Vagina (tissue), 2 donors: ENCODE results near the gene TENM4.

Source experiments
- CTCF ChIP-seq, 3 experiments: fragments of 450-650 bp in 2 of 3; fragments of 200-600 bp in 1 of 3; sonication (generic) in 1 of 3; IDR thresholded peaks; one replicate each; pipeline ENCODE4 v1.5.1; 2017 to 2019; ENCODE audit warnings: antibody characterized with exemption in 3 of 3, mild to moderate bottlenecking in 2 of 3, moderate library complexity in 2 of 3
- POLR2AphosphoS5 ChIP-seq, 2 donors: sonication (generic); formaldehyde crosslinking; IDR thresholded peaks; one replicate each; pipeline ENCODE4 v1.9.0; 2017; ENCODE audit warnings: antibody characterized with exemption in 2 of 2, mild to moderate bottlenecking in 2 of 2, low read depth in 1 of 2; ENCODE audit not compliant: insufficient read depth in 1 of 2

GRCh38 chr11:79088967-79089366, 351.9 kb downstream of the TENM4 start:
- TF ChIP-seq CTCF (IDR thresholded peaks at IDR 0.05) (no peak), POLR2AphosphoS5 (IDR thresholded peaks at IDR 0.05; ENCODE audit: insufficient read depth in 1 of 2, low read depth in 1 of 2) (no peak)
